ENCODE results near the gene ZNF415. TPM values are rescaled to one million over a fixed set of nuclear protein-coding genes. Genes with fewer than 3 reads are reported as not detected.
"Not testable (repeated sequence)": the region's sequence is repeated elsewhere in the genome, so short reads cannot be mapped to it uniquely, and the experiment has no call there.

The ZNF415 gene
- total RNA-seq, 1 experiment from 2014 or later, result not detected

- DNase-seq (ENCODE audit: extremely low read depth, low read depth), result peak; percentile 88
Measured at GRCh38 chr19:53103234-53104203, 29.2 kb downstream of the ZNF415 start, which contains the start of gene ZNF160. Gene ZNF160 (minus strand): TSS chr19:53103422. CDS start chr19:53086276, 17,146 bp downstream.

- DNase-seq (ENCODE audit: extremely low read depth, low read depth), result no peak
Measured at GRCh38 chr19:53102756-53103233, 29.9 kb downstream of the ZNF415 start.

- DNase-seq (ENCODE audit: extremely low read depth, low read depth), result no peak
Measured at GRCh38 chr19:53102206-53102755, 30.4 kb downstream of the ZNF415 start.

- no peak for DNase-seq (ENCODE audit: extremely low read depth, low read depth)
Measured at GRCh38 chr19:53101518-53101917, 31.2 kb downstream of the ZNF415 start.

GRCh38 chr19:53098570-53098969, 34.1 kb downstream of the ZNF415 start:
- not testable (repeated sequence) for DNase-seq (ENCODE audit: extremely low read depth, low read depth)

- not testable (repeated sequence) for DNase-seq (ENCODE audit: extremely low read depth, low read depth)
Measured at GRCh38 chr19:53096982-53097690, 35.6 kb downstream of the ZNF415 start.

GRCh38 chr19:53096579-53096978, 36.1 kb downstream of the ZNF415 start:
- not testable (repeated sequence) for DNase-seq (ENCODE audit: extremely low read depth, low read depth)

GRCh38 chr19:53094754-53095575, 37.7 kb downstream of the ZNF415 start:
- no peak for DNase-seq (ENCODE audit: extremely low read depth, low read depth)

- DNase-seq (ENCODE audit: extremely low read depth, low read depth), result no peak
Measured at GRCh38 chr19:53092723-53093122, 40.0 kb downstream of the ZNF415 start.

GRCh38 chr19:53091413-53092254, 41.1 kb downstream of the ZNF415 start:
- no peak for DNase-seq (ENCODE audit: extremely low read depth, low read depth)

GRCh38 chr19:53088091-53088490, 44.6 kb downstream of the ZNF415 start:
- no peak for DNase-seq (ENCODE audit: extremely low read depth, low read depth)

GRCh38 chr19:53086949-53087348, 45.8 kb downstream of the ZNF415 start:
- no peak for DNase-seq (ENCODE audit: extremely low read depth, low read depth)

- DNase-seq (ENCODE audit: extremely low read depth, low read depth), result no peak
Measured at GRCh38 chr19:53085496-53085895, 47.2 kb downstream of the ZNF415 start.

- no peak for DNase-seq (ENCODE audit: extremely low read depth, low read depth)
Measured at GRCh38 chr19:53082929-53083328, 49.8 kb downstream of the ZNF415 start.

GRCh38 chr19:53079313-53079924, 53.3 kb downstream of the ZNF415 start:
- no peak for DNase-seq (ENCODE audit: extremely low read depth, low read depth)

GRCh38 chr19:53078668-53079067, 54.0 kb downstream of the ZNF415 start:
- DNase-seq (ENCODE audit: extremely low read depth, low read depth), result no peak

GRCh38 chr19:53076984-53077383, 55.7 kb downstream of the ZNF415 start:
- no peak for DNase-seq (ENCODE audit: extremely low read depth, low read depth)

- no peak for DNase-seq (ENCODE audit: extremely low read depth, low read depth)
Measured at GRCh38 chr19:53068834-53069233, 63.9 kb downstream of the ZNF415 start.

- no peak for DNase-seq (ENCODE audit: extremely low read depth, low read depth)
Measured at GRCh38 chr19:53068199-53068598, 64.5 kb downstream of the ZNF415 start.

Measured in NCI-H460 (cell line).